K562 (cell line): ENCODE measurements around the gene SCN1B. TPM values are rescaled to one million over a fixed set of nuclear protein-coding genes. Genes with fewer than 3 reads are reported as not detected.
A peak's percentile ranks its signal among the peaks of the same experiment; 100 is the strongest.

Experiments
- ATF1 ChIP-seq, 2 experiments: fragments of 450-650 bp in 1 of 2; IDR thresholded peaks; 2 replicates each; pipeline ENCODE4 v1.6.1; 2016; ENCODE audit warnings: missing compliant biosample characterization in 1 of 2, missing genetic modification characterization in 1 of 2
- CSDE1 ChIP-seq, 2 experiments: fragments of 450-650 bp; IDR thresholded peaks; 2 replicates each; pipeline ENCODE4 v1.6.1; 2016; ENCODE audit warnings: mild to moderate bottlenecking in 1 of 2
- GABPB1 ChIP-seq: sonication (generic); formaldehyde crosslinking; IDR thresholded peaks from 2 replicates; pipeline ENCODE4 v1.8.0; 2022; ENCODE audit warnings: mild to moderate bottlenecking, missing genetic modification reagents
- HDGF ChIP-seq: fragments of 450-650 bp; IDR thresholded peaks from 2 replicates; pipeline ENCODE4 v1.6.1; 2016
- HNRNPH1 ChIP-seq: fragments of 200-400 bp; formaldehyde crosslinking; optimal IDR thresholded peaks from 2 replicates; pipeline ENCODE3; 2017; ENCODE audit warnings: low read depth, mild to moderate bottlenecking, low read length, moderate library complexity
- JUNB ChIP-seq: fragments of 450-650 bp; formaldehyde crosslinking; conservative IDR thresholded peaks from 2 replicates; pipeline ENCODE4 v1.4.0; 2020; ENCODE audit warnings: mild to moderate bottlenecking
- MED1 ChIP-seq: sonication (generic); formaldehyde crosslinking; IDR thresholded peaks from 2 replicates; pipeline ENCODE4 v1.8.1; 2023; ENCODE audit warnings: missing genetic modification reagents, borderline replicate concordance
- PRMT5 ChIP-seq: sonication (generic); formaldehyde crosslinking; IDR thresholded peaks from 2 replicates; pipeline ENCODE4 v1.5.0; 2020; ENCODE audit warnings: missing genetic modification reagents
- RBM15 ChIP-seq: fragments of 200-400 bp; formaldehyde crosslinking; IDR thresholded peaks from 2 replicates; pipeline ENCODE4 v1.6.1; 2018; ENCODE audit warnings: mild to moderate bottlenecking, low read length, moderate library complexity; ENCODE audit not compliant: insufficient read depth
- SREBF1 ChIP-seq: fragments of 150-350 bp; IDR thresholded peaks from 2 replicates; pipeline ENCODE4 v1.6.1; 2014; ENCODE audit warnings: antibody characterized with exemption, low read depth, low read length, borderline replicate concordance
- SRF ChIP-seq, 2 experiments: fragments of 250-450, 450-650 bp in 1 of 2; sonication (Bioruptor Pico) in 1 of 2; sonication (generic) in 1 of 2; formaldehyde crosslinking; IDR thresholded peaks; 2 replicates each; pipeline versions ENCODE4 v1.5.0 to v1.5.1; 2020 to 2022; ENCODE audit warnings: mild to moderate bottlenecking in 1 of 2, missing genetic modification reagents in 1 of 2
- TFAP4 ChIP-seq: sonication (generic); formaldehyde crosslinking; IDR thresholded peaks from 2 replicates; pipeline ENCODE4 v1.8.0; 2022; ENCODE audit warnings: missing genetic modification reagents, mild to moderate bottlenecking, moderate library complexity, borderline replicate concordance
- ZNF280B ChIP-seq: fragments of 250-450 bp; sonication (Bioruptor Pico); IDR thresholded peaks from 2 replicates; pipeline ENCODE4 v1.5.1; 2021; ENCODE audit warnings: mild to moderate bottlenecking
- ZNF316 ChIP-seq: fragments of 450-650 bp; IDR thresholded peaks from 2 replicates; pipeline ENCODE4 v1.6.1; 2016
- ZNF407 ChIP-seq: fragments of 450-650 bp; IDR thresholded peaks from 2 replicates; pipeline ENCODE4 v1.6.1; 2016; ENCODE audit warnings: low read depth
- ZNF511 ChIP-seq: sonication (generic); formaldehyde crosslinking; IDR thresholded peaks from 2 replicates; pipeline ENCODE4 v1.8.0; 2022; ENCODE audit warnings: mild to moderate bottlenecking, missing genetic modification reagents
- polyA plus RNA-seq, 8 experiments: library from polyadenylated mRNA; depleted of rRNA in 4 of 8; stranded (reverse) in 5 of 8; unstranded in 3 of 8; fragments of >200 nt; fragmentation: Nextera tagmentation in 2 of 8; fragmentation: Illumina TruSeq in 1 of 8; extraction: Ambion mirVana in 2 of 8; extraction: Trizol in 1 of 8; gene quantifications; 2 replicates each; pipeline versions ENCODE4 v1.2.1 to v1.2.3, GENCODE V29; 2011 to 2014; ENCODE audit warnings: inconsistent platforms in 1 of 8, missing spikeins in 1 of 8
- total RNA-seq, 7 experiments: library from RNA; depleted of rRNA in 6 of 7; stranded (reverse); fragments of >200 nt in 6 of 7; fragmentation: Illumina TruSeq in 2 of 7; extraction: Trizol in 2 of 7; gene quantifications; 2 replicates each; pipeline versions ENCODE4 v1.2.1 to v1.2.3, GENCODE V29; 2011 to 2021; ENCODE audit warnings: low replicate concordance in 1 of 7

The SCN1B gene
- total and polyA plus RNA-seq, 9 of the 15 experiments (the other 6 are each of a cell fraction or from before 2014, with no cell fraction given): 0.03 to 2.5 (median 0.91) TPM

- no peak for TF ChIP-seq ZNF280B
- no peak for TF ChIP-seq ZNF407
- TF ChIP-seq PRMT5 (CRISPR knock-in tag): no peak
- no peak for TF ChIP-seq SRF (CRISPR knock-in tag; IDR thresholded peaks at IDR 0.05)
- TF ChIP-seq HDGF: peak; percentile 84; the same call in 1 of the 2 replicates
- no peak for TF ChIP-seq RBM15
- no peak for TF ChIP-seq ZNF511 (CRISPR knock-in tag)
- TF ChIP-seq JUNB (CRISPR knock-in tag): no peak
- no peak for TF ChIP-seq GABPB1 (CRISPR knock-in tag)
- no peak for TF ChIP-seq SREBF1
- no peak for TF ChIP-seq MED1 (CRISPR knock-in tag)
- no peak for TF ChIP-seq TFAP4 (CRISPR knock-in tag)
- TF ChIP-seq HNRNPH1: no peak
- no peak for TF ChIP-seq CSDE1 (IDR thresholded peaks at IDR 0.05)
- 0 out of 2 replicates have a peak, but pooled peaks have one; percentile 6 for TF ChIP-seq ZNF316
- no peak for TF ChIP-seq ATF1 (CRISPR knock-in tag; IDR thresholded peaks at IDR 0.05)
- no peak for TF ChIP-seq ATF1 (tag; IDR thresholded peaks at IDR 0.05)
These were observed 9.9 kb downstream of the SCN1B start (continued) for GRCh38 chr19:35039881-35040825.
